Upper lobe of left lung (tissue), 6 donors: ENCODE results near the gene SURF6. TPM values are rescaled to one million over a fixed set of nuclear protein-coding genes. Genes with fewer than 3 reads are reported as not detected.

Experiments used
- ATAC-seq, 2 donors: fragments of 200-7000 bp; cut with Tn5 transposase; one replicate each; pipeline ENCODE4 v1.9.1; 2022; ENCODE audit warnings: mild to moderate bottlenecking in 2 of 2, moderate library complexity in 2 of 2; ENCODE audit not compliant: low FRiP score in 2 of 2
- DNase-seq, 2 donors: peaks; one replicate each; pipeline ENCODE4 v3.0.0-alpha.2; 2019 to 2020
- H3K27ac ChIP-seq, 4 donors: fragments of 200-600 bp; sonication (generic); one replicate each; pipeline ENCODE4 v1.5.1; 2016 to 2019
- H3K27me3 ChIP-seq, 4 donors: fragments of 200-600 bp; sonication (generic); one replicate each; pipeline ENCODE4 v1.5.1; 2017 to 2019
- H3K36me3 ChIP-seq, 4 donors: fragments of 200-600 bp; sonication (generic); one replicate each; pipeline ENCODE4 v1.5.1; 2016 to 2019
- H3K4me1 ChIP-seq, 4 donors: fragments of 200-600 bp; sonication (generic); one replicate each; pipeline ENCODE4 v1.5.1; 2018 to 2019
- H3K4me3 ChIP-seq, 4 donors: fragments of 200-600 bp; sonication (generic); one replicate each; pipeline ENCODE4 v1.5.1; 2017 to 2019; ENCODE audit warnings: mild to moderate bottlenecking in 2 of 4, moderate library complexity in 1 of 4
- H3K9me3 ChIP-seq, 4 donors: fragments of 200-600 bp; sonication (generic); one replicate each; pipeline ENCODE4 v1.5.1; 2018 to 2019
- EP300 ChIP-seq, 4 donors: sonication (generic); formaldehyde crosslinking; IDR thresholded peaks; one replicate each; pipeline ENCODE4 v1.5.1; 2017; ENCODE audit warnings: antibody characterized with exemption in 4 of 4, control low read depth in 2 of 4
- POLR2A ChIP-seq, 4 donors: fragments of 450-650 bp; IDR thresholded peaks; one replicate each; pipeline ENCODE4 v1.5.1; 2016 to 2017; ENCODE audit warnings: antibody characterized with exemption in 4 of 4, mild to moderate bottlenecking in 2 of 4
- POLR2AphosphoS5 ChIP-seq, 2 donors: sonication (generic); formaldehyde crosslinking; IDR thresholded peaks; one replicate each; pipeline ENCODE4 v1.5.1; 2017; ENCODE audit warnings: antibody characterized with exemption in 2 of 2
- WGBS, 2 donors: methylation state at CpG; one replicate each; pipeline ENCODE4 v1.1.5; 2017 to 2018; 5-methylcytosine and 5-hydroxymethylcytosine counted together
- total RNA-seq, 6 donors: library from RNA; depleted of rRNA in 4 of 6; stranded (reverse); fragments of >200 nt in 4 of 6; gene quantifications; one replicate each; pipeline versions ENCODE4 v1.1.0 to v1.2.1, GENCODE V29; 2016 to 2021
- TF ChIP-seq, protein P1 (sequence below), 6 experiments: fragments of 450-650 bp in 4 of 6; fragments of 200-600 bp in 2 of 6; sonication (generic) in 2 of 6; IDR thresholded peaks; one replicate each; pipeline ENCODE4 v1.5.1; 2016 to 2019; ENCODE audit warnings: antibody characterized with exemption in 6 of 6
- donor health status: DM: no; HTN: no; CAD: no; lungs with moderate emphysema.
- donor health status: DM: no; HTN: yes; CAD: no; lungs with severe emphysema.

SURF6 gene
- total RNA-seq, 6 donors from 2014 or later, result 16.6 to 30.4 (median 24.7) TPM

DNA sequence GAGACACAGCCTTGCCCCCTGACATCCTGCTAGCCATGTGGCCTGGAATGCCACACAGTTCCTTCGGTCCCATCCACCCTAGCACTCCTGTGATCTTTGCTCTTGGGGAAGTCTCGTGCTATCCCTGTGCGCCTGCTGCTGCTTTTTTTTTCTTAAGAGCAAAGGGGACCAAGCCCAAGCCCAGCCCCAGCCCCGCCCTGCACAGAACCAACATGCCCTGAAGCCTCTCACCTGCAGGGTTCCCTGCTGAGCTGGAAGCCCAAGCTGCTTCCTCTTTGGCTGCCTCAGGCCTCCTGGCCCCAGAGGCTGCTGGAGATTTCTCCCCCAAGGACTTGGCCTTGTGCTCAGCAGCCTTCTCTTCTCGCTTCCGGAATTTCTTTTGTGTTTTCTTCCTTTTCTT lies 1.8 kb downstream of the SURF6 start:
- TF ChIP-seq, protein P1, sequence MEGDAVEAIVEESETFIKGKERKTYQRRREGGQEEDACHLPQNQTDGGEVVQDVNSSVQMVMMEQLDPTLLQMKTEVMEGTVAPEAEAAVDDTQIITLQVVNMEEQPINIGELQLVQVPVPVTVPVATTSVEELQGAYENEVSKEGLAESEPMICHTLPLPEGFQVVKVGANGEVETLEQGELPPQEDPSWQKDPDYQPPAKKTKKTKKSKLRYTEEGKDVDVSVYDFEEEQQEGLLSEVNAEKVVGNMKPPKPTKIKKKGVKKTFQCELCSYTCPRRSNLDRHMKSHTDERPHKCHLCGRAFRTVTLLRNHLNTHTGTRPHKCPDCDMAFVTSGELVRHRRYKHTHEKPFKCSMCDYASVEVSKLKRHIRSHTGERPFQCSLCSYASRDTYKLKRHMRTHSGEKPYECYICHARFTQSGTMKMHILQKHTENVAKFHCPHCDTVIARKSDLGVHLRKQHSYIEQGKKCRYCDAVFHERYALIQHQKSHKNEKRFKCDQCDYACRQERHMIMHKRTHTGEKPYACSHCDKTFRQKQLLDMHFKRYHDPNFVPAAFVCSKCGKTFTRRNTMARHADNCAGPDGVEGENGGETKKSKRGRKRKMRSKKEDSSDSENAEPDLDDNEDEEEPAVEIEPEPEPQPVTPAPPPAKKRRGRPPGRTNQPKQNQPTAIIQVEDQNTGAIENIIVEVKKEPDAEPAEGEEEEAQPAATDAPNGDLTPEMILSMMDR (IDR thresholded peaks at IDR 0.05), result no peak
- Histone ChIP-seq H3K9me3 (no peaks in the 10 kb centered on the region), H3K4me3 (peak overlapping the region in 1 of 4 donors; percentile 90), H3K36me3 (peaks cover 31 to 51% (median 39%) of the 10 kb centered on the region in 4 donors), H3K27ac (no peak overlapping the region), H3K27me3 (no peaks in the 10 kb centered on the region), H3K4me1 (peaks cover 21 to 36% (median 24%) of the 10 kb centered on the region in 4 donors)
- WGBS, 2 donors, result 96% methylated on average over 6 of the region's 6 CpGs
- DNase-seq (no peak), ATAC-seq (no peak)

DNA sequence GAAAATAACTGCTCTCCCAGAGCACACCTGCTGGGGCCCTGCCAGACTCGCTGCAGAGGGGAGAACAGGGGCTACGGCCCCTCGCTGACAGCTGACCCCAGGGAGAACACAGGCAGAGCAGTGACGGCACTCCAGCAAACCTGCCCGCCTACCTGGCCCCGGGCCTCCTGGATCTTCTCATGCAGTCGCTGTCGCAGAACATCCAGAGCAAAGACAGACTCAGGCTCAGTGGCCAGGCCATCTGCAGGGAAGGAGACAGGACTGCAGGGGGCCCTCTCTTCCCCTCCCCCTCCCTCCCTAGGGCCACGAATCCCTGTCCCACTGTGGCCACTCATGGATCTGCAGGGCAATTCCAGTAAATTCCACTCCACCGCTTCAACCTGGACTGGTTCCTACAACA lies 2.4 kb downstream of the SURF6 start:
- TF ChIP-seq POLR2A (IDR thresholded peaks at IDR 0.05) (no peak), EP300 (IDR thresholded peaks at IDR 0.05) (no peak)
- no peak overlapping the region for H3K27ac ChIP-seq
- no peak for DNase-seq
- H3K36me3 ChIP-seq, result peaks cover 31 to 46% (median 39%) of the 10 kb centered on the region in 4 donors
- 91 to 92% methylated on average over 9 to 10 of the region's 10 CpGs for WGBS, 2 donors
- no peak for ATAC-seq
- H3K27me3 ChIP-seq, result no peaks in the 10 kb centered on the region
- H3K4me3 ChIP-seq, result no peak overlapping the region
- peaks cover 21 to 36% (median 24%) of the 10 kb centered on the region in 4 donors for H3K4me1 ChIP-seq
- no peaks in the 10 kb centered on the region for H3K9me3 ChIP-seq

DNA sequence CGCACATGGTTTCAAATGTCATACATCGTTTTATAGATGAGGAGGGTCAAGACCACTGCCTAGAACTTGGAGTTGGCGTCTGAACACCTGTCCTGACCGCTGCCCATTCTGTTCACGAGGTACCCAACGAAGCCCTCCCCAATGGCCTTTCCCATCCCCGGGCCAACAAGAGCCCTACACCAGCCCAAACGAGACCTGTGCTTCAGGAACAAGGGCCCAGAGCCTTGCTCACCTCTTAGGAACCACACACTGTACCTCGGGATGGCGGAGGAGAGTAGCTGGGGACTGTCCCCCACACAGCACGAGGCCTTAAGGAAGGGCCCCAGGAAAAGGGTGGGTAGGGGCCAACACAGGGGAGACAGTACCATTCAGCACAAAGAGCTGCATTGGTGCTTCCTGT lies 3.0 kb downstream of the SURF6 start:
- no peak for DNase-seq
- TF ChIP-seq, protein P1 (IDR thresholded peaks at IDR 0.05), result no peak
- no peak for TF ChIP-seq POLR2A (IDR thresholded peaks at IDR 0.05)
- TF ChIP-seq EP300 (IDR thresholded peaks at IDR 0.05), result no peak
- no peak for TF ChIP-seq POLR2AphosphoS5 (IDR thresholded peaks at IDR 0.05)

DNA sequence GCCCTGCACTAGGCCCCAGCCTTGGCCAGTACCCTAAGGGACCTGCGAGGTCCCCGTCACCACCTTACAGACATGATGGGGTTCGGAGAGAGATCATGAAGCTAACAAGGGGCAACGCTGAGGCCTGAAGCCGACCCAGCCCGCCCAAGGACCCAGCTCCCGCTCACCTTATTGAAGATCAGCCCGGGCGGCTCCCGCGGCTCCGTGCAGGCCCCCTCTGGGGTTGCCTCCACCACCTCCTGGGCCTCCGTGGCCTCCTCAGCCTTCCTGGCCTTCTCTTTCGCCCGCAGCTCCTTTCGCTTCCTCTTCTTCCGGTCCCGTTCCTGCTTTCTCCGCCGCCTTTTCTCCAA lies 3.6 kb downstream of the SURF6 start:
- Histone ChIP-seq H3K27me3 (no peaks in the 10 kb centered on the region), H3K4me3 (no peak overlapping the region), H3K36me3 (peaks cover 31 to 46% (median 39%) of the 10 kb centered on the region in 4 donors), H3K9me3 (no peaks in the 10 kb centered on the region), H3K27ac (no peak overlapping the region), H3K4me1 (peaks cover 21 to 36% (median 24%) of the 10 kb centered on the region in 4 donors)
- DNase-seq (peak in 1 of 2 donors; percentile 58), ATAC-seq (no peak)
- TF ChIP-seq, protein P1 (IDR thresholded peaks at IDR 0.05), result no peak
- TF ChIP-seq POLR2AphosphoS5 (IDR thresholded peaks at IDR 0.05), result no peak
- no peak for TF ChIP-seq EP300 (IDR thresholded peaks at IDR 0.05)
- no peak for TF ChIP-seq POLR2A (IDR thresholded peaks at IDR 0.05)
- WGBS, 2 donors, result 89 to 92% methylated on average over 18 to 19 of the region's 20 CpGs

More for the DNA sequence above, 3.0 kb downstream of the SURF6 start:
- H3K4me1 ChIP-seq, result peaks cover 21 to 36% (median 24%) of the 10 kb centered on the region in 4 donors
- WGBS, 2 donors, result 91 to 96% methylated on average over 8 to 11 of the region's 11 CpGs
- ATAC-seq, result no peak
- H3K9me3 ChIP-seq, result no peaks in the 10 kb centered on the region
- H3K36me3 ChIP-seq, result peaks cover 31 to 46% (median 39%) of the 10 kb centered on the region in 4 donors
- no peak overlapping the region for H3K27ac ChIP-seq
- H3K27me3 ChIP-seq, result no peaks in the 10 kb centered on the region
- H3K4me3 ChIP-seq, result no peak overlapping the region

DNA sequence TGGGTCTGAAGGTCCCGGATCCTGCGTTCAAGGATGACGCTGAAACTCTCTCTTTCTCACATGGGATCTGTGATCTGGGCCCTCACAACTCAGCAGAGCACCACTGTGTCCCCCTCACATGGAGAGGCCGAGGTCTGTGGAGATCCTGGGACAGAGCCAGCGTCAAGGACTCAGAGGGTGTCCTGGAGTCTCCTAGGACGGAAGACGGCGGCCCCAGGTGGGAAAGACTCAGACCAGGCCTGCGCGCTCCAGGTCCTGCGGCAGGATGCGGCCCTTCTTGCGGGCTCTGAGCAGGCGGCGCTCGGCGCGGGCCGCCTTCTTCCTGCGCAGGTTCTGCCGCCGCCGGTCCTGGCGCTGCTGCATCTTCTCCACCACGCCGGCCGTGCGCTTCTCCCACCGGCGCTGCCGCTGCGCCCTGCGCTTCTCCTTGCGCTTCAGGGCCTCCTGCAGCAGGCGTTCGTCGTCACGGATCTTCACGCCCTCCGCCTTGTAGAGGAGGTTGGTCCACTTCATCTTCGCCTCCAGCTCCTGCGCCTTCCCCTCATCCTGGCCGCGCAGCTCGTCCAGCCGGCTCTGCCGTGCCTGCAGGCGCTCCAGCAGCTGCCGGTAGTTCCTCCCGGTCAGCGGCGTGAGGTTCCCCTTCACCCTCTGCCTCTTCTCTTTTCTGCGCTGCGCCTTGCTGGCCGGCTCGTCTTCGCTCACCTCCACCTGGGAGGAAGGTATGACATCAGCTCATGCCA lies 4.2 kb downstream of the SURF6 start:
- peak in 1 of 2 donors; percentile 79 for DNase-seq
- ATAC-seq, result no peak
- 95% methylated on average over 52 to 57 of the region's 57 CpGs for WGBS, 2 donors
- Histone ChIP-seq H3K9me3 (no peaks in the 10 kb centered on the region), H3K36me3 (peaks cover 31 to 46% (median 39%) of the 10 kb centered on the region in 4 donors), H3K4me3 (no peak overlapping the region), H3K27ac (no peak overlapping the region), H3K4me1 (peaks cover 18 to 35% (median 24%) of the 10 kb centered on the region in 4 donors), H3K27me3 (no peaks in the 10 kb centered on the region)
- TF ChIP-seq, protein P1 (IDR thresholded peaks at IDR 0.05), result no peak
- TF ChIP-seq POLR2AphosphoS5 (IDR thresholded peaks at IDR 0.05), result no peak
- no peak for TF ChIP-seq EP300 (IDR thresholded peaks at IDR 0.05)
- no peak for TF ChIP-seq POLR2A (IDR thresholded peaks at IDR 0.05)
